HG03135 (cell line): ENCODE results near the gene EEF1E1.

ENCODE experiments used
- ATAC-seq: cut with Tn5 transposase; IDR thresholded peaks from one replicate; pipeline ENCODE4 v1.9.1; 2021; ENCODE audit warnings: mild to moderate bottlenecking, moderate library complexity; ENCODE audit not compliant: unreplicated experiment

EEF1E1 gene

DNA sequence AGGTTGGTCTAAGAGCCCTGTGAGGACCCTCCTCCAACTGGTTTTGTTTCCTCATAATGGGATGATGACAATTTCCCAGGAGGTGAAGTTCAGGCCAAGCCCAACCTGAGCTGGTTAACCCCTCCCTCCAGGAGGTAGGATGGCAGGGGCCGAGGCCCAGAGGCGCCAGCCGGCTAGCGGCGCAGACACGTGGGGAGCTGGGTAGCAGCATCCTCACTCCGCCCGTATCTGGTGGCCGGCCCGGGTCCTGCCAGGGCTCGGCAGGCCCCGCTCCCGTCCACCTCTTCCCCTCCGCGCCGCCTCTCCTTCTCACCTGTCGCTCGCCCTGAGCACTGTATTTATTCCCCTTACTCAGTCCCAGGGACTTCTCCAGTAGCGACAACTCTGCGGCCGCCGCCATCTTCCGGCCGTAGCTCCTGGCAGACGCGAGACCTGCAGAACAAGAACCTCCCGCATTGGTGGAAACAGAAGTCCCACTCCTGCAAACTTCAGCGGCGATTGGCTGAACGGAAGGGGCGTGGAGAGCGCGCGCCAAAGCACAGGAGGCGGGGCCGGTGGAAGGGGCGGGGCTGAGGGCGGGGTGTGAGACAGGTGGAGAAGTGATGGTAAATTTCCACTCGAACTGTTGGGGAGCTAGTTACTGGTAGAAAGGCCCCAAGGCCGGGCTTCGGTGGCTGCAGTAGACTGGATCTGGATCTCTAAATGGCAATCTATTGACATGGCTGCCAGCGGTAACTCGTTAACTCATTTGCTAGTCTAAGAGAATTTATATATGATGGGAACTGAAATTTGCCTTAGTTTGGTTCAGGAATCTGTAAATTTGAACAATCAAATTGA, at the start of gene EEF1E1:
Gene EEF1E1, minus strand, starts transcription at position 427 of the 837 bp plus-strand sequence. Its CDS starts 27 bp downstream, at position 400.
- ATAC-seq: peak; percentile 99

DNA sequence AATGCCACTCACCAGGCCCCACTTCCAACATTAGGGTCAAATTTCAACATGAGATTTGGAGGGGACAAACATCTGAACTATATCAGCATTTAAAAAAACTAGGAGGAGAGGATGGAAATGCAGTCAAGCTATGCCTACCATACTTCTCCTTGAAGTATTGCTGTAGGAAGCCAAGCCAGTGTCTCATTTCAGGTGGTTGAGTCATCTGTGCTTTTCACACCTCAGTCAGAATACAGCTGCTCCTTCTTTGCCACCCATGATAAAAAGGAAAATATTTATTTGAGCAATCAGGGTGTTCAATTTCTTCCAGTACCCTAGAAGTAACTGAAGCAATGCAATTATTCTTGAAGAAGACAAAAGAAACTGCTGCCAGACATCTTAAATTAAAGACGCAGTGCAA, 47.0 kb upstream of the EEF1E1 start:
- no peak for ATAC-seq

DNA sequence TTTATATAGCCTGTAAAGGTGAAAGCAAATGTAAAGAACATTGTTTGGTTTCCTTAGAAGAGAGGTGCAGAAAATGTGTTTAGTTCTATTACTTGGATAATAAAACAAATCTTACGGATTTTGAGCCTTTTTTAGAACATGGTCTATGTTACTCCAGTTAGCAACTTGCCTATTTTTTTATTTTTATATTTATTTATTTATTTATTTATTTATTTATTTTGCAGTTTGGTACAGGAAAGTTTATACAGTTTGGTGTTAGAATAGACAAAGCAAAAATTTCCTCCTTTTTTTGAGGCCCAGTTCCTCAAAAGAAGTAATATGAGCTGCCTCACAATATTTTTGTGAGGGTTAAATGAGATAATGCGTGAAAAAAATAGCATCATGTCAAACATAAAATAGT, 41.6 kb upstream of the EEF1E1 start:
- ATAC-seq: no peak

DNA sequence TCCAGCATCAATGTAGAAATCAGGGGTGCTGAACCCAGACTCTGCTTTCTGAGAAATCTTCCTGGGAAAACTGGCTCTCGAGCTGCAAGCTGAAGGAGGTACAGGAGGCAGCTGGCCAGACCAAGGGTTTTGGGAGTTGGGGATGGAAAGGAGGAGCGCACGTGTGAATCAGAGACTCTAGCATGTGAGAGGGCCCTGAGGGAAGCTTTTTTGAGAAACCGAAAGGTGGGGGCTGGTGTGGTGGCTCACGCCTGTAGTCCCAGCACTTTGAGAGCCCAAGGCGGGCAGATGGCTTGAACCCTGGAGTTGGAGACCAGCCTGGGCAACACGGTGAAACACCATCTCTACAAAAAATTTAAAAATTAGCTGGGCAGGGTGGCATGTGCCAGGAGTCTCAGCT, 37.1 kb upstream of the EEF1E1 start:
- ATAC-seq: no peak

DNA sequence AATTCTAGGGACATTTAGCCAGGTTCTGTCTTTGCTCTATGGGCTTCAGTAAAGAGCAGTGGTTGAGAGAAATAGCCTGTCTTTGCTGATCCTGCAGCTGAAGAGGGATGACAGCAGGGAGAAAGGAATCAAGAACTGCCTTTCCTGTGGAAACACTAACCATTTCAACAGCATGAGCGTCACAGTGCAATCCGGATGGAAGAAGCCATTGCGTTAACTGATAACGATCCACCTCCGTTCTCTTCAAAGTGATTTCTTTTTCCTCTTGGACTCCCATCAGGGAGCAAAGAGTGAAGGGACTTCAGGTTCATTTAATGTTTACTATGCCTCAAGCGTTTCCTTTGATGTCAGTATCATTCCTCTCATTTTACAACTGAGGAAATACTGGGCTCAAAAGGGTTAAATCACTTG, 35.2 kb upstream of the EEF1E1 start:
- no peak for ATAC-seq

DNA sequence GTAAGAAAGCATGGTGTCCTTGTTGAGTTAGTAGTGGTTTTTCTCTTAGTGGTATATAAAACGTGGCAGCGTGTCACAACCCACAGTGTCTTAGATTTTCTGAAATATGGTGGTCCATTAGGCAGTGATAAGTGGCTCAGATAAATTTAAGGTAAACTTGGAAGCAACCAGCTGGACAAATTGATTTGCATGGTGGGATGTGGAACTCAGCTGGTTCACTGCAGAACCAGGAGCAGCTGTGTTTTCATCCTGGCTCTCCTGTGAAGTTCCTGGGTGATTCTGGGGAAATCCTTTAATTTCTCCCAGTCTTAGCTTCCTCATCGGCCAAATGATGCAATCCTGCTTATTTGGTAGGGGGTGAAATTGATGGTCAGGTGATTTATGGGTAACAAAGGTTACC, 32.9 kb upstream of the EEF1E1 start:
- ATAC-seq: no peak

DNA sequence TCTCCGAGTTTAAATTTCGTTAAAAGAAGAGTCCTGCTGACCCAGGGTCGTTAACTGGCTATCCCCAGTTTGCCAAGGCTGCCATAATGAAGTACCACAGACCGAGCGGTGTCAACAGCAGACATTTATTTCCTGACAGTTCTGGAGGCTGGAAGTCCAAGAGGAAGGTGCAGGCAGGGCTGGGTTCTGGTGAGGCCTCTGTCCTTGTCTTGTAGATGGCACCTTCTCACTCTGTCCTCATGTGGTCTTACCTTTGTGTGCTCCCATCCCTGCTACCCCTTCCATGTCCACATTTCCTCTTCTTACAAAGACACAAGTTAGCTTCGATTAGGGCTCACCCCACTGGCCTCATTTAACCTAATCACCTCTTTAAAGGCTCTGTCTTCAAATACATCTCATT, 29.8 kb upstream of the EEF1E1 start:
- ATAC-seq: no peak

DNA sequence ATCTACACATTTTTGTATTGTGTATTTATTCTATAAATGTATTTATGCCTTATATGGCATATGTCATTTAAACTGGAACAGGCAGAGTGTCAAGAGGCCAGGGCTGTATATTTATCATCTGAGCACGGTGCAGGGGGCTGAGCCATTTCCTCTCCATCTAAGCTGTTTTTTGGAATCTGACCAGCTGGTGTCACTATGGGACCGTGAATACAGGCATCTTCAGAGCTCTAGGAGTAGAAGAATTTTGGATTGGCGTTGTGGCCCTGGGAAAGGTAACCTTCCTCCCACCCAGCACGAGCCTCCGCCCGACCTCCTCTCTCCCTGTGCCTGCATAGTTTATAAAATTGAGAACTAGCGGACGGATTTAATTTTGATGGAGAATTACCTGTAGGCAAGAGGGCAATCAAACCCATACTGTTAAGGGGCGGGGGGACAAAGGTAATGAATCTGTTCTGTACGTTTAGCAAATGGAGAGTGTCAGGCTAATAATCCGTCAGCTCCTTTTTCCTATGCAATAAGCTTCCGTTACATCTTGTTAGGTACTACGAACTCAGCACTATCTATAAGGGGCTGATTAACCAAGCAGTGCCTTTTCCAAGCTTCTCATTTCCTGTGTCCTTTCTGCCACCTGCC, 29.0 kb upstream of the EEF1E1 start:
- ATAC-seq: no peak

DNA sequence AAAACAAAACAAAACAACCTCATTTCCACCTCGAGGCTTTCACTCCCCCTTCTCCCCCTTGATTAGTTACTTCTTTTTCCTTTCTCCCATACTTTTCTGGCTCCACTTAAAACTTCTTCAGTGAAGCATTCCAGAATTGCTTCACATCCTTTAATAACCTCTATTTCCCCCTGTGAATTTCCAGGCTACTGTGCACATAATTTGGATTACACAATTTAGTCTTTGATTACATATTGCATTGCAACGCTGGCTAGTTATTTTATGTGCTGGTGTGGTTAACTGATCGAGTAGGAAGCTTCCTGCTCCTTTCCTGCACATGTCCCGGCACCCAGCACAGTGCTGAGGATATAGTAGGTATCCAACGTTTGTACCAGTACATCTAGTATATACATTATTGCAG, 28.1 kb upstream of the EEF1E1 start:
- no peak for ATAC-seq

DNA sequence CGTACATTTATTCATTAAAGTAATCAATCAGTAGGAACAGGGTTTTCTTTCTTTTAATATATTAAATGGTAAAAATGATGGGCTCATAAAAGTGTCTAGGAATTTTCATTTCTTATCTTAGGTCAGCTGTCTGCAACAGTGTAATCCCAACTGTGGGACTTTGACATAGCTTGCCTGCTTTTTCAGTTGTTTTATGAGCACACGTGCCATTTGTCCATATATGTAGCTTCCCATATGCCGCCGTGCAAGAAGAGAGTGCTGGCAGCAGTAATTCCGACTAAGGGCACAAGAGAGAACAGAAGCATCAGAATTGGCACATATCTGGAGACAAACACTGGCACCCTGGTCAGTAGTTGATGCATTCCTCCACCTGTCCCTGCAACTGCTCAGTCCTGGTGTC, 20.9 kb upstream of the EEF1E1 start:
- no peak for ATAC-seq

DNA sequence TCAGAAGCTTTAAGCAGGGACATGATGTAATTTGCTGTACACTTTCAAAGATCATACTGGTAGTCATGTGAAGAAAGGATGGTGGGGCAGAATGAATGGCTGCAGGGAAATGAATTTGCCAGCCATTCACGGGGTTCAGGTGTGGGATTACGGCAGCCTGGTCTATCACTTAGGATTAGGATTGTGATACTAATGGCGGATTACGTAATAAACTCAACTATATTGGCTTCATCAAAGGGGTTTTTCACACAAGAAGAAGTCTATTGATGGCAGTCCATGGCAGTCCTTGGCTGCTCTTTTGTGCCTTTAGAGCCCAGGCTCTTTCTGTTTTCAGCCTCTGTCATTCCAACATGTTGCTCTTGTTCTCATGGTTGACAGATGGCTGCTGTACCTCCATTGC, 12.6 kb upstream of the EEF1E1 start:
- ATAC-seq: no peak

DNA sequence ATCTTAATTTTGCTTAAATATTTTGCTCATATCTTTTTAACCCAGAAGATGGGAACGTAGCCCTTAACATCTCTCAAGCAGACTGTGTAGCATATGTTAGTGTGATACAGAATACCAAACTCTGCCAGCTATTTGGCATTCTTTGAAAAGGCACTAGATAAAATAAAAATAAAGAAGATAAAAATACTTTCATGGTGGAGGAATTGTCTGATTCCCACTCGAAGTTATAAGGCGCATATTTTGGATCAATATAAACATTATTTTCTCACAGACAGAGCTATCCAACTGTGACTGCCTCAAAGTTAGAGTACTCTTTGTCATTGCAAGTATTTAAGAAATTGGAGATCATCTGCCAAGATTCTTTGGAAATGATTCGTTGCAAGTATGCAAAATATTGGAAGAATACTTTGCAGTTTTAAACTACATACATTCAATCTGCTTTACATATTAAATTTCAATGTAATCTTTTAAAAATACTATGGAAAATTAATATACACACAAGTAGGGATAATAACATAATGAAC, 10.8 kb upstream of the EEF1E1 start:
- ATAC-seq: no peak

DNA sequence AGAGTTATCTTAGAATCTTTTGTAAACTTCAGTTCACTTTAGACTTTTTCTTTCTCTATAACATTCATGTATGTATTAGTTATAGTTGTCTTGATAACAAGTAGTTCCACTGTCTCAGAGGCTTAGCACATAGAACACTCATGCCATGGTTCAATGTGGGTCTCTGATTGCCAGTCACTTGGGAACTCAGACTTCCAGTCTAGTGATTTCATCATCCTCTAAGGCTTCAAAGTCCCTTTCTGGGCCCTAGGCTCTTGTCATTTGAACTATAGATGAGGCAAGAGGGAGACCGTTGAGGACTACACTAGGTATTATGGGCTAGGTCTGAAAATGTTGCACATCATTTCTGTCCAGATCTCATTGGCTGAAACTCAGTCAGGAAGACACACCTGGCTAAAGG, 8.4 kb upstream of the EEF1E1 start:
- ATAC-seq: no peak

DNA sequence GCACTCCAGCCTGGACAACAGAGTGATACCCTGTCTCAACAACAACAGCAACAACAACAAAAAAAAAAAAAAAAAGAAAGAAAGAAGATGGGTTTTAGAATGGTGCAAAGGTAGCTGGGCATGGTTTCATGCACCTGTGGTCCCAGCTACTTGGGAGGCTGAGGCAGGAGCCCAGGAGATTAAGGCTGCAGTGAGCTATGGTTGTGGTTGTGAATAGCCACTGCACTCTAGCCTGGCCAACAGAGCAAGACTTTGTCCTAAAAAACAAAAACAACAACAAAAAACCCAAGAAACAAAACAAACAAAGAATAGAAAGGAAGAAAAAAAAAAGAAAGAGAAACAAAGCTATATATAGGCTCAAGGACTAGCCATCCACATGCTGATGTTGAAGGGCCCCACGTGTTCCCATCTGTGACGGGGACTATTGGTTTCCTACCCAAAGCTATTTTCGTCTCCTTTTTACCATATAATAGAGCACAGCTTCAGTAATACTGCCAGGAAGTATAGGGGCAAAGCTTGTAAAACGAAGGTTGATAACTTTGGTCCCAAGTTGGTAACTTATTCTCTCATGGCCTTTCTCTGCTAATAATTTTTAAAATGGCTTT, 7.9 kb upstream of the EEF1E1 start:
- no peak for ATAC-seq

DNA sequence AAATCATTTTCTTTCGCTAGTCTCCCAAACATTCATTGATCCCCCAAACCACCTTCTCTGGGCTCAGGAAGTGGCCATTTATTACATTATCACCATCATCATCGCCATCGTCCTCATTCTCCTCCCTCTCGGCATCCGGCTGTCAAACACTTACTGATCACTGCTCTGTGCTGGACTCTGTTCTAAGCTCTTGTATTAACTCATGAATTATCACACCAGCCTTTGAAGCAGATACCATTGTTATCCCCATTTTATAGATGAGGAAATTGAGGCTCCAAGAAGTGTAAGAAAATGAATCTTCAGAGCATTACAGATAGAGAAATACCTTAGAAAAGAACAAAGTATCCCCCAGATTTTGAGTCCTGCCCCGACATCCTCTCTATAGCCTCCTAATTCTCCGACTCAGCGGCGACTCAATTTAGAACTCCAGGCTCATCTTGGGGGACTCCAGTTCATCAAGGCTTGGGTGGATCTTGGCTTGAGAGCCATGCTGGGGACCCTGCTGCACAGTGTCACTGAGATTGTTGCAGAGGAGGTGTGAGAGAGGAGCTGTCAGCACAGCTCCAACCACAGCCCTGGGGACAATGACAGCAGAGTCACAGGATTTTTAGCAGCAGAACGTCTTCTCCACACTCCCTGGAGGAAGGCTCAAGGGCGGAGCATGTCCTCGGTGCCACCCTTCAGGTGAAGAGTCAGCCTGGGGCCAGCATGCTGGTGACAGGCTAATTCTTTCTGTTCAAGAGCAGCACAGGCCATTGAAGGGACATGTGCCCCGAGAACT, 6.6 kb upstream of the EEF1E1 start:
- no peak for ATAC-seq

DNA sequence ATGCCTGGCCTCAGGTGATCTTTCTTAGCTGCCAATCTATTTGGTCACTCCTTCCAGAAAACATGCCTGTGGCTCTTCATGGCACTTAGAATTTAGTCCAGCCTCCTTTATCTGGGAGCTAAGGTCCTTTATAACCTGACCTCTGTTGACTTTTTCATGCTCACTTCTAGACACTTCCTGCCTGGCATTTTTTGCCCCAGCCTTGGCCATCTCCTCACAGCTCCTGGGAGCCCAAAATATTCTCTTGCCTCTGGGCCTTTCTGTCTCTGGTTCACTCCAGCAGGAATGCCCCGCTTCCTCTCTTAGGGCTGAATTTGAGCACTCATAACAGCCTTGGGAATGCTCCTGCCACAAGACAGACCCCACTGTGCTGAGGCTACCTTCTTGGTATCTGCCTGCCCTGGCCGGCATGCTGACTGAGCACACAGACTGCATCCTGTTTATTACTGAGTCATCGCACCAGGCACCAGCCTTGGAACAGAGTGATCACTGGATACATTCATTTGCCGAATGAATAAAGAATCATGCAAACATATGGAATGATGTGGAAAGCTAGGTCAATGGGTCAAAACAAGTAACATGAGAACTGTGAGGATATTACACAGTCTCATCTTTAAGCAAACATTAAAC, 5.8 kb upstream of the EEF1E1 start:
- no peak for ATAC-seq

DNA sequence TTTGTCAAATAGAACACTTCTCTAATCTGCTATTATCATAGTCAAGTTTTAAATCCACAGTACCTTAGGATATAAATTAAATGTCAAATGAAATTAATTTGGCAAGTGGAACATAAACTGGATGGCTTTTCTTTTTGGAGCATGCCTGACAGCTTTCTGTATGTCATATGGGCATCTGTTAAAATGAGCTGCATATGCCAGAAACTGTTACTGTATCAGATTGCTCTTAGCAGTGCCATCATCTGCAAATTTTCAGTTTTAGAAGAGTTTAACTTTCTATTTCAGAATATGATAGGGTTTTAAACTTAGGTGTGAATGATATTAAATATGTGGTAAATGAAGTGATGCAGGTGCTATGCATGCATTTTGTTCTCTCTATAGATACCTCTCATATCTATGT, 3.4 kb upstream of the EEF1E1 start:
- ATAC-seq: no peak

DNA sequence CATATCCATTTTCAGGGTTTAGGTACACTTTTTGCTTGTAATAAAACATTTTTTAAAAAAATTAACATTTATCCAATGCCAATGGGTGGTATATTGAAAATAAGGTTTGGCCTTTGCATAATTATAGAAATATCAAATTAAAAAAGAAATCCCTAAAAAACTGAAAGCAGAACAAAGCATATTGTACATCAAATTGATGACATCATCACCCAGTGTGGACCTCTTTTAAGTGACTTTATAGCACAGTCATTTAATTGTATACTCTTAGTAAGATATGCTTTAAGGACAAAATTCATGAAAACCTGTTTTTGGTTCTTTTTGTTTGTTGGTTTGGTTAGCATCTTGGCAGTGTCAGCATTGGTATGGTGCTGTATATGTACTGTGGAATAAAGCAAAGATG, 1.4 kb upstream of the EEF1E1 start:
- ATAC-seq: no peak

DNA sequence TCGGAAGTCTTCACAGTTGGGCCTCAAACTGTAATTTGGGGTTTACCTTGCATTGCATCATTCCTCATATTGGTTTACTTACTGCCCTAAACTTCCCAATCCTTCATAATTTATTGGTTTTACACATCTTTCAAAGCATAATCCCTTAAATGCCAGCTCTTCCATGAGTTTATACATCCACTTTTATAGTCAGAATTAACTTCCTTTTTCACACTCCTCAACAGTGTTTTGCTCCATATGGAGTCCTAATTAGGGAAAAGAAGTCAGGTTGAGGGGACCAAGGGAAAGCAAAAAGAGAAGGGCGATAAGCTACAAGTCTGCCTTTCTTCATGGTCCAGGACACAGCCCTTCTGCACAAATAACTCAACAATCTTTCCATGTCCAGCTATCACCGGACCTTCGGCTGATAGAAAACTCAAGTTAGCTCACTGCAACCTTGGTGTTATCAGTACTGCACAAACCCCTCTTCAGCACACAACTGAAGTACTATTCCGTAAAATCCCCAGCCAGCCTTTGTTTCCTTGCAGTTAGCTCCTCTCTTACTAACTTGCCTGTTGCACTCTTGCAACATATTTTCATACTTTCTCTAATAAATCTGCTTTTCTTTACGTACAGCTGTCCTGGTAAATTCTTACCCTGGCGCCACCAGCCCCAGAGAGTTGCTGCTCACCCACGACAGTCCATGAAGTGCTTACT, 2.0 kb downstream of the EEF1E1 start:
- no peak for ATAC-seq

DNA sequence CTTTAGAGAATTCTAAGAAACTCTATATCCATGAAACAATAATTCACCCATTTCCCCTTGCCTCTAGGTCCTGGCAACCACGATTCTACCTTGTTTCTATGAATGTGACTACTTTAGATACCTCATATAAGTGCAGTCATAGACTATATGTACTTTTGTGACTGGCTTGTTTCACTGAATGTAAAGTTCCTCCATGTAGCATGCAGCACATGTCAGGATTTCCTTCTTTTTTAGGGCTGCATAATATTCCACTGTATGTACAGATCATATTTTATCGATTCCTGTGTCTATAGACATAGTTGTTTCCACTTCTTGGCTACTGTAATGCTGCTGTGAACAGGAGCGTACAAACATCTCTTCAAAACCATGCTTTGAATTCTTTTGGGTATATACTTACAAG, 11.7 kb downstream of the EEF1E1 start:
- ATAC-seq: no peak
